NOMO-1 (cell line): Measurements from ENCODE around the gene UBASH3A.
A peak's percentile ranks its signal among the peaks of the same experiment; 100 is the strongest.
"Not testable (repeated sequence)": the region's sequence is repeated elsewhere in the genome, so short reads cannot be mapped to it uniquely, and the experiment has no call there.

ENCODE experiments used
- DNase-seq, 2 experiments: peaks; one replicate each; lab custom pipeline; 2025; ENCODE audit not compliant: unreplicated experiment in 2 of 2; lab: John Stamatoyannopoulos, UW

The UBASH3A gene

GRCh38 chr21:42461881-42462877 is 58.5 kb downstream of the UBASH3A start:
- DNase-seq, result peak in 1 of 2 experiments; percentile 20

GRCh38 chr21:42463861-42464515 is 60.3 kb downstream of the UBASH3A start:
- no peak for DNase-seq

- peak; percentile 5 to 23 for DNase-seq
These were observed 61.5 kb downstream of the UBASH3A start for GRCh38 chr21:42465008-42465802.

GRCh38 chr21:42465803-42466127 is 62.1 kb downstream of the UBASH3A start:
- DNase-seq, result no peak

GRCh38 chr21:42466700-42467099 is 63.0 kb downstream of the UBASH3A start:
- DNase-seq, result no peak

GRCh38 chr21:42467140-42467983 is 63.7 kb downstream of the UBASH3A start:
- DNase-seq, result peak; percentile 5 to 25

GRCh38 chr21:42468491-42469131 is 64.9 kb downstream of the UBASH3A start:
- no peak for DNase-seq

- no peak for DNase-seq
These were observed 65.6 kb downstream of the UBASH3A start for GRCh38 chr21:42469272-42469671.

- not testable (repeated sequence) for DNase-seq
These were observed 66.0 kb downstream of the UBASH3A start for GRCh38 chr21:42469726-42470125.

GRCh38 chr21:42471206-42471605 is 67.5 kb downstream of the UBASH3A start:
- DNase-seq, result no peak

GRCh38 chr21:42471716-42472330 is 68.1 kb downstream of the UBASH3A start:
- no peak for DNase-seq

- DNase-seq, result no peak
These were observed 68.8 kb downstream of the UBASH3A start for GRCh38 chr21:42472521-42472920.

GRCh38 chr21:42473498-42474042 is 69.9 kb downstream of the UBASH3A start:
- DNase-seq, result no peak

GRCh38 chr21:42474043-42474831 is 70.5 kb downstream of the UBASH3A start:
- no peak for DNase-seq

GRCh38 chr21:42475036-42475435 is 71.3 kb downstream of the UBASH3A start:
- DNase-seq, result no peak

GRCh38 chr21:42475526-42476387 is 72.1 kb downstream of the UBASH3A start:
- DNase-seq, result no peak
